Type B pancreatic cell (in vitro differentiated cells): ENCODE measurements around the gene FANCM. TPM values are rescaled to one million over a fixed set of nuclear protein-coding genes. Genes with fewer than 3 reads are reported as not detected.

Experiments
- DNase-seq: peaks from one replicate; pipeline ENCODE4 v3.0.0; 2021; ENCODE audit warnings: mixed read lengths; ENCODE audit not compliant: unreplicated experiment; ENCODE audit errors: extremely low spot score
- H3K27ac Mint-ChIP-seq: 2 replicates; pipeline ENCODE4 v1.8.0; 2021; ENCODE audit warnings: mild to moderate bottlenecking, mixed read lengths
- H3K27me3 Mint-ChIP-seq: 2 replicates; pipeline ENCODE4 v1.8.0; 2021; ENCODE audit warnings: mixed read lengths
- H3K36me3 Mint-ChIP-seq: 2 replicates; pipeline ENCODE4 v1.8.0; 2021; ENCODE audit warnings: mixed read lengths
- H3K4me1 Mint-ChIP-seq: one replicate; pipeline ENCODE4 v1.8.0; 2021; ENCODE audit warnings: mixed read lengths; ENCODE audit not compliant: unreplicated experiment
- H3K4me3 Mint-ChIP-seq: 2 replicates; pipeline ENCODE4 v1.8.0; 2021; ENCODE audit warnings: mild to moderate bottlenecking, mixed read lengths
- H3K9me3 Mint-ChIP-seq: 2 replicates; pipeline ENCODE4 v1.8.0; 2021; ENCODE audit warnings: mixed read lengths
- CTCF ChIP-seq: fragments of 200-600 bp; sonication (generic); conservative IDR thresholded peaks from 2 replicates; pipeline ENCODE4 v1.5.0; 2021; ENCODE audit warnings: antibody characterized with exemption, mild to moderate bottlenecking
- total RNA-seq: library from RNA; stranded (reverse); gene quantifications from 2 replicates; pipeline ENCODE4 v1.2.1, GENCODE V29; 2021; ENCODE audit warnings: low replicate concordance

FANCM gene
- total RNA-seq, 1 donor from 2014 or later = 12.4 TPM

DNA sequence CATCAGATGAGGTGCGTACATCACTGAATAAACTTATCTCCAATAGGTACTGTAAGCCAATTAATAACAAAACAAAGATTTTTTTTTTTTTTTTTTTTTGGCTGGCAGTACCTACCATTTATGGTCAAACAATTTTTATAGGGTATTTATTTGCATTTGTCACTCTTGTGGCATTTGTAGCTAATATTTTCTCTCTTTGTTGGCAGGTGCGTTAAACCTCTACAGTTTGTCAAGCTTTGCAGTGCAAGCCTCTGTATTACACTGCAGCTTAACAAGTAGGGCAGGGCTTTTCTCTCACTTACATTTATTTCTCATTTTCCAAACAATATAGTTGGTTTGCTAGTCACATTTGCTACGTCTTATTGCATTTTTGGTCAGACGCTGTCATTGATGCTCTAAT lies 39.5 kb upstream of the FANCM start:
- H3K4me3 Mint-ChIP-seq = no peak overlapping the region
- no peak overlapping the region for H3K27ac Mint-ChIP-seq
- no peak for TF ChIP-seq CTCF
- no peaks in the 10 kb centered on the region for H3K27me3 Mint-ChIP-seq
- no peaks in the 10 kb centered on the region for H3K9me3 Mint-ChIP-seq
- no peaks in the 10 kb centered on the region for H3K4me1 Mint-ChIP-seq
- peaks cover 37% of the 10 kb centered on the region for H3K36me3 Mint-ChIP-seq
- no peak for DNase-seq

- Mint-ChIP-seq H3K27me3 (no peaks in the 10 kb centered on the region), H3K4me3 (no peak overlapping the region), H3K9me3 (no peaks in the 10 kb centered on the region), H3K27ac (no peak overlapping the region), H3K4me1 (no peaks in the 10 kb centered on the region), H3K36me3 (peaks cover 31% of the 10 kb centered on the region)
- no peak for DNase-seq
- no peak for TF ChIP-seq CTCF
Measured at GRCh38 chr14:45103806-45104205, 31.9 kb upstream of the FANCM start.

GRCh38 chr14:45104561-45104960 lies 31.2 kb upstream of the FANCM start:
- TF ChIP-seq CTCF = no peak
- Mint-ChIP-seq H3K27ac (no peak overlapping the region), H3K36me3 (peaks cover 30% of the 10 kb centered on the region), H3K27me3 (no peaks in the 10 kb centered on the region), H3K4me1 (no peaks in the 10 kb centered on the region), H3K9me3 (no peaks in the 10 kb centered on the region), H3K4me3 (no peak overlapping the region)
- DNase-seq = no peak

DNA sequence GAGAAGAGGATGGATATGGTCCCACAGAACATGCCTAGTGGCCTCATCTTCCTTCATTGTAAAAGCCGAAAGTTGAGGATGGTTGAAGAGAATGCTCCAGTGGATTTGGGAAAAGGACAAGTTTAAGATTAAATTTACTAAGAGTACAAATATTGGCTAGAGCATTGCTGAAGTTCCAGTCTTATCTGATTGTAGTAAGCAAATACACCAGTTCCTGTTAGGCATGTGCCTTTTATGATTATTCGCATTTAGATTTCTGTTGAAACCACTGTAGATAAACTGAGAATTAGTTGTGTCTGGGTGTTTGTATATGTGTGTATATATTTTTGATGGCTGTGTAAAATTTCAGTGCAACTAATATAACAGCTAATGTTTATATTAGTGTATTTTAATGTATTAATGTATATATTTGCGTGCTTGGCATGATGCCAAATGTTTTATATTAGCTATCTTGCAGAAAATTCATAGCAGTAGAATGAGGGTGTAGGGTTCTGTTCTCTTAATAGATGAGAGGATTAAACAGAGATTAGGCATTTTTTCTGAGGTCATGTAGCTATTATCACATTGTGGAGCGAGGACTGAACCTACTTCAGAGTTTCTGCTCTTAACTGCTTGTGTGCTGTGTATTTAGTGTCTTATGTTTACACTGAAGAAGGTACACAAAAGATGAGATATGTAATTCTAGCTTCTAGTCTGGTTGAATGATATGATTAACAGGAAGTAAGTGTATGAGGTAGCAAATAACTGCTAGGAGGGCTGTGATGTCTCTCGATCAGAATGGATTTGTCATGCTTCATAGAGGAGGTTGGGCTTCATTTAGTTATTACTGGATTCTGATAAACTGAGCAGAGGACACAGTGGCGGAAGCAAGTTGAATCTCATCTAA lies 22.6 kb upstream of the FANCM start:
- H3K9me3 Mint-ChIP-seq = no peaks in the 10 kb centered on the region
- DNase-seq = no peak
- H3K27ac Mint-ChIP-seq = peak overlapping the region; percentile 12
- no peaks in the 10 kb centered on the region for H3K27me3 Mint-ChIP-seq
- no peak for TF ChIP-seq CTCF
- H3K36me3 Mint-ChIP-seq = peaks cover 29% of the 10 kb centered on the region
- H3K4me3 Mint-ChIP-seq = no peak overlapping the region
- no peaks in the 10 kb centered on the region for H3K4me1 Mint-ChIP-seq

GRCh38 chr14:45114327-45114726 lies 21.4 kb upstream of the FANCM start:
- H3K4me1 Mint-ChIP-seq = no peaks in the 10 kb centered on the region
- H3K36me3 Mint-ChIP-seq = peaks cover 29% of the 10 kb centered on the region
- no peak overlapping the region for H3K27ac Mint-ChIP-seq

More at GRCh38 chr14:45114327-45114726, 21.4 kb upstream of the FANCM start:
- Mint-ChIP-seq H3K27me3 (no peaks in the 10 kb centered on the region), H3K4me3 (no peak overlapping the region), H3K9me3 (no peaks in the 10 kb centered on the region)
- no peak for DNase-seq
- TF ChIP-seq CTCF = no peak
